Prostate gland (tissue), 2 donors: ENCODE results near the gene TMPRSS7. TPM values are rescaled to one million over a fixed set of nuclear protein-coding genes. Genes with fewer than 3 reads are reported as not detected.

ENCODE experiments used
- DNase-seq: peaks from one replicate; pipeline ENCODE4 v3.0.0-alpha.2; 2019; ENCODE audit warnings: low spot score
- H3K27ac ChIP-seq, 2 donors: fragments of 200-600 bp; sonication (generic); 2 replicates each; pipeline ENCODE4 v1.5.1; 2017 to 2019
- H3K27me3 ChIP-seq: fragments of 200-600 bp; sonication (generic); replicated peaks from 2 replicates; pipeline ENCODE4 v1.5.1; 2019; ENCODE audit not compliant: insufficient read depth
- H3K36me3 ChIP-seq, 2 donors: fragments of 200-600 bp; sonication (generic); 1 replicate in 1 of 2; 2 replicates in 1 of 2; pipeline versions ENCODE4 v1.5.1 to v1.8.1; 2017 to 2019
- H3K4me1 ChIP-seq: fragments of 200-600 bp; sonication (generic); replicated peaks from 2 replicates; pipeline ENCODE4 v1.5.1; 2019
- H3K4me3 ChIP-seq, 2 donors: fragments of 200-600 bp; sonication (generic); 2 replicates each; pipeline ENCODE4 v1.5.1; 2017 to 2019
- H3K9me3 ChIP-seq: fragments of 200-600 bp; sonication (generic); 2 replicates; pipeline ENCODE4 v1.5.1; 2017
- CTCF ChIP-seq, 4 experiments: fragments of 200-600 bp in 2 of 4; fragments of 450-650 bp in 2 of 4; sonication (generic) in 2 of 4; IDR thresholded peaks; 1 replicate in 3 of 4; 2 replicates in 1 of 4; pipeline ENCODE4 v1.5.1; 2016 to 2019; ENCODE audit warnings: antibody characterized with exemption in 4 of 4, mild to moderate bottlenecking in 2 of 4, moderate library complexity in 2 of 4
- POLR2A ChIP-seq: fragments of 450-650 bp; IDR thresholded peaks from one replicate; pipeline ENCODE4 v1.6.1; 2016; ENCODE audit warnings: antibody characterized with exemption, mild to moderate bottlenecking
- POLR2AphosphoS5 ChIP-seq: sonication (generic); formaldehyde crosslinking; IDR thresholded peaks from one replicate; pipeline ENCODE4 v1.6.1; 2017; ENCODE audit warnings: antibody characterized with exemption
- WGBS: methylation state at CpG from one replicate; pipeline ENCODE4 v1.1.5; 2018; 5-methylcytosine and 5-hydroxymethylcytosine counted together
- intact Hi-C: fragments of 100-400 bp; cut with DNase I; formaldehyde crosslinking; loops from one replicate; pipeline ENCODE4 v1.14.2; 2022
- total RNA-seq, 2 donors: library from RNA; depleted of rRNA; stranded (reverse); fragments of >200 nt; gene quantifications; one replicate each; pipeline ENCODE4 v1.1.0, GENCODE V29; 2016

TMPRSS7 gene
- total RNA-seq, 2 donors from 2014 or later, result not detected

- no peak for TF ChIP-seq POLR2AphosphoS5
- TF ChIP-seq CTCF (IDR thresholded peaks at IDR 0.05), result no peak
- no peak for TF ChIP-seq POLR2A
- no peak for DNase-seq
- 22% methylated on average over 2 of the region's 2 CpGs for WGBS
- Histone ChIP-seq H3K4me3 (no peak overlapping the region), H3K27me3 (no peaks in the 10 kb centered on the region), H3K9me3 (no peaks in the 10 kb centered on the region), H3K27ac (no peak overlapping the region), H3K4me1 (no peaks in the 10 kb centered on the region), H3K36me3 (no peaks in the 10 kb centered on the region)
- intact Hi-C loops, result no loop called here
These were observed 61.2 kb downstream of the TMPRSS7 start for GRCh38 chr3:112095731-112096130.

- no peaks in the 10 kb centered on the region for H3K9me3 ChIP-seq
- DNase-seq, result no peak
- intact Hi-C loops, result no loop called here
- H3K4me3 ChIP-seq, result no peak overlapping the region
- no peak for TF ChIP-seq POLR2A
- no peak for TF ChIP-seq POLR2AphosphoS5
- no peak for TF ChIP-seq CTCF (IDR thresholded peaks at IDR 0.05)
- no peaks in the 10 kb centered on the region for H3K27me3 ChIP-seq
- H3K4me1 ChIP-seq, result no peaks in the 10 kb centered on the region
- WGBS, result 60% methylated on average over 2 of the region's 2 CpGs
- H3K36me3 ChIP-seq, result no peaks in the 10 kb centered on the region
- H3K27ac ChIP-seq, result no peak overlapping the region
These were observed 61.6 kb downstream of the TMPRSS7 start for GRCh38 chr3:112096176-112096575.

GRCh38 chr3:112097378-112097777, 62.8 kb downstream of the TMPRSS7 start:
- H3K27me3 ChIP-seq, result no peaks in the 10 kb centered on the region
- no peaks in the 10 kb centered on the region for H3K9me3 ChIP-seq
- intact Hi-C loops, result no loop called here
- no peak overlapping the region for H3K27ac ChIP-seq
- DNase-seq, result peak; percentile 87
- no peaks in the 10 kb centered on the region for H3K4me1 ChIP-seq
- WGBS, result 21% methylated on average over 4 of the region's 4 CpGs
- no peaks in the 10 kb centered on the region for H3K36me3 ChIP-seq
- TF ChIP-seq CTCF (IDR thresholded peaks at IDR 0.05) (no peak), POLR2A (no peak), POLR2AphosphoS5 (peak; percentile 86)
- no peak overlapping the region for H3K4me3 ChIP-seq

- intact Hi-C loops, result no loop called here
- no peak for DNase-seq
- H3K4me1 ChIP-seq, result no peaks in the 10 kb centered on the region
- TF ChIP-seq POLR2A (no peak), CTCF (IDR thresholded peaks at IDR 0.05) (no peak), POLR2AphosphoS5 (no peak)
- H3K9me3 ChIP-seq, result no peaks in the 10 kb centered on the region
- no peak overlapping the region for H3K4me3 ChIP-seq
- H3K36me3 ChIP-seq, result no peaks in the 10 kb centered on the region
- no peaks in the 10 kb centered on the region for H3K27me3 ChIP-seq
- no peak overlapping the region for H3K27ac ChIP-seq
- 70% methylated on average over 2 of the region's 2 CpGs for WGBS
These were observed 67.4 kb downstream of the TMPRSS7 start for GRCh38 chr3:112101916-112102315.

GRCh38 chr3:112104774-112105173, 70.2 kb downstream of the TMPRSS7 start:
- 88% methylated on average over 2 of the region's 2 CpGs for WGBS
- H3K27me3 ChIP-seq, result no peaks in the 10 kb centered on the region
- intact Hi-C loops, result no loop called here
- no peak overlapping the region for H3K4me3 ChIP-seq
- H3K9me3 ChIP-seq, result no peaks in the 10 kb centered on the region
- H3K27ac ChIP-seq, result no peak overlapping the region
- DNase-seq, result no peak
- no peaks in the 10 kb centered on the region for H3K4me1 ChIP-seq
- TF ChIP-seq CTCF (IDR thresholded peaks at IDR 0.05) (no peak), POLR2AphosphoS5 (no peak), POLR2A (no peak)
- H3K36me3 ChIP-seq, result no peaks in the 10 kb centered on the region
